ENCODE results near the gene ENOX1.

ENOX1 gene

DNA sequence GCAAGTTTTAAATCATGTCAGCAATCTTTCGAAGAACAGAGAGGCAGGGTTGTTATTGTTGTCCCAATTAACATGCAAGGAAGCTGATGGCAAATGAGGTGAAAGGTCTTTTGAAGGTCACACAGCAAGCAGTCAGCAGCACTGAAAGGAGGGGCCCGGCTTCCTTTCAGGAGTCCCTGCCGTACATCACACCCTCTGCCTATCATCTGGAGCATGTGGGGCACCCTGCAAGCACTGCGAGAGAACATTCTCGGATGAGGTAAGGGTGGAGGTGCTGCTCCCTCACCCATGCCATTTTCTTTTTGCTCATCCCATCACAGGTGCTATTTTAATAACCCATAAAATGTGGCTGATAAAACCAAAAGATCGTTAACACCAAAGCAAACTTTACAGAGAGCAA is 111.2 kb downstream of the ENOX1 start:
- TF ChIP-seq ZEB2 (tag by site-specific recombination; IDR thresholded peaks at IDR 0.05) (no peak), ZNF776 (tag by site-specific recombination; IDR thresholded peaks at IDR 0.05; ENCODE audit: borderline replicate concordance) (no peak), ZNF548 (tag by site-specific recombination; IDR thresholded peaks at IDR 0.05) (no peak), BCL11B (tag by site-specific recombination; IDR thresholded peaks at IDR 0.05; ENCODE audit: low read depth) (no peak), ZNF768 (tag by site-specific recombination; IDR thresholded peaks at IDR 0.05) (no peak)
- TF ChIP-seq, protein P1, sequence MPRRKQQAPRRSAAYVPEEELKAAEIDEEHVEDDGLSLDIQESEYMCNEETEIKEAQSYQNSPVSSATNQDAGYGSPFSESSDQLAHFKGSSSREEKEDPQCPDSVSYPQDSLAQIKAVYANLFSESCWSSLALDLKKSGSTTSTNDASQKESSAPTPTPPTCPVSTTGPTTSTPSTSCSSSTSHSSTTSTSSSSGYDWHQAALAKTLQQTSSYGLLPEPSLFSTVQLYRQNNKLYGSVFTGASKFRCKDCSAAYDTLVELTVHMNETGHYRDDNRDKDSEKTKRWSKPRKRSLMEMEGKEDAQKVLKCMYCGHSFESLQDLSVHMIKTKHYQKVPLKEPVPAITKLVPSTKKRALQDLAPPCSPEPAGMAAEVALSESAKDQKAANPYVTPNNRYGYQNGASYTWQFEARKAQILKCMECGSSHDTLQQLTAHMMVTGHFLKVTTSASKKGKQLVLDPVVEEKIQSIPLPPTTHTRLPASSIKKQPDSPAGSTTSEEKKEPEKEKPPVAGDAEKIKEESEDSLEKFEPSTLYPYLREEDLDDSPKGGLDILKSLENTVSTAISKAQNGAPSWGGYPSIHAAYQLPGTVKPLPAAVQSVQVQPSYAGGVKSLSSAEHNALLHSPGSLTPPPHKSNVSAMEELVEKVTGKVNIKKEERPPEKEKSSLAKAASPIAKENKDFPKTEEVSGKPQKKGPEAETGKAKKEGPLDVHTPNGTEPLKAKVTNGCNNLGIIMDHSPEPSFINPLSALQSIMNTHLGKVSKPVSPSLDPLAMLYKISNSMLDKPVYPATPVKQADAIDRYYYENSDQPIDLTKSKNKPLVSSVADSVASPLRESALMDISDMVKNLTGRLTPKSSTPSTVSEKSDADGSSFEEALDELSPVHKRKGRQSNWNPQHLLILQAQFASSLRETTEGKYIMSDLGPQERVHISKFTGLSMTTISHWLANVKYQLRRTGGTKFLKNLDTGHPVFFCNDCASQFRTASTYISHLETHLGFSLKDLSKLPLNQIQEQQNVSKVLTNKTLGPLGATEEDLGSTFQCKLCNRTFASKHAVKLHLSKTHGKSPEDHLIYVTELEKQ (tag by site-specific recombination; IDR thresholded peaks at IDR 0.05; ENCODE audit: borderline replicate concordance), result no peak
- TF ChIP-seq, protein P2, sequence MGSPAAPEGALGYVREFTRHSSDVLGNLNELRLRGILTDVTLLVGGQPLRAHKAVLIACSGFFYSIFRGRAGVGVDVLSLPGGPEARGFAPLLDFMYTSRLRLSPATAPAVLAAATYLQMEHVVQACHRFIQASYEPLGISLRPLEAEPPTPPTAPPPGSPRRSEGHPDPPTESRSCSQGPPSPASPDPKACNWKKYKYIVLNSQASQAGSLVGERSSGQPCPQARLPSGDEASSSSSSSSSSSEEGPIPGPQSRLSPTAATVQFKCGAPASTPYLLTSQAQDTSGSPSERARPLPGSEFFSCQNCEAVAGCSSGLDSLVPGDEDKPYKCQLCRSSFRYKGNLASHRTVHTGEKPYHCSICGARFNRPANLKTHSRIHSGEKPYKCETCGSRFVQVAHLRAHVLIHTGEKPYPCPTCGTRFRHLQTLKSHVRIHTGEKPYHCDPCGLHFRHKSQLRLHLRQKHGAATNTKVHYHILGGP (tag by site-specific recombination; IDR thresholded peaks at IDR 0.05), result no peak

DNA sequence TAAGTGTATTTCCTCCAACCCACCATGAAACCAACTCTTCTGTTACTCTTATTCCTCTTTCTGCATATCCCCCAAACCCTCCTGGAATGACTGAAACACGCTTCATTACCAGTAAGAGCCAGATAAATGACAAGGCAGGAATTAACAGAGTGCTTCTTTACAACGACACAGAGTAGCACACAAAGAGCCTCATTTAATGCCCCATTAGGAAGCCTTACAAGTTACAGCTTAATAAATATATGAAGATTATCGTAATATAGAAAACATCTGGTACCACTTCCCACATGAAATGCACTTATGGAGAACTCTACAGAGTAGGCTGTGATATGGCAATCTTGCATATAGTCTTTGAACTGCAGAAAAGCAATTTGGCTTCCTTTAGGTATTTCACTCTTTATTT is 116.8 kb downstream of the ENOX1 start:
- ChIA-PET POLR2A (no interaction called here), CTCF (no interaction called here)
- H3K4me1 ChIP-seq (ENCODE audit: control insufficient read depth, insufficient read depth, low read length), result 0 out of 2 replicates have a peak, but pooled peaks cover 5% of the 10 kb centered on the region
- no peak for TF ChIP-seq ZNF121 (tag by site-specific recombination; IDR thresholded peaks at IDR 0.05)
- no peak for TF ChIP-seq ZFP3 (tag by site-specific recombination; IDR thresholded peaks at IDR 0.05; ENCODE audit: low read depth)
- TF ChIP-seq, protein P1 (tag by site-specific recombination; IDR thresholded peaks at IDR 0.05; ENCODE audit: borderline replicate concordance), result no peak
- no peak for TF ChIP-seq TCF7L2 (IDR thresholded peaks at IDR 0.05; ENCODE audit: borderline replicate concordance, low read depth, low read length)
- TF ChIP-seq ZNF133 (tag by site-specific recombination; IDR thresholded peaks at IDR 0.05), result no peak
- TF ChIP-seq, protein P3, sequence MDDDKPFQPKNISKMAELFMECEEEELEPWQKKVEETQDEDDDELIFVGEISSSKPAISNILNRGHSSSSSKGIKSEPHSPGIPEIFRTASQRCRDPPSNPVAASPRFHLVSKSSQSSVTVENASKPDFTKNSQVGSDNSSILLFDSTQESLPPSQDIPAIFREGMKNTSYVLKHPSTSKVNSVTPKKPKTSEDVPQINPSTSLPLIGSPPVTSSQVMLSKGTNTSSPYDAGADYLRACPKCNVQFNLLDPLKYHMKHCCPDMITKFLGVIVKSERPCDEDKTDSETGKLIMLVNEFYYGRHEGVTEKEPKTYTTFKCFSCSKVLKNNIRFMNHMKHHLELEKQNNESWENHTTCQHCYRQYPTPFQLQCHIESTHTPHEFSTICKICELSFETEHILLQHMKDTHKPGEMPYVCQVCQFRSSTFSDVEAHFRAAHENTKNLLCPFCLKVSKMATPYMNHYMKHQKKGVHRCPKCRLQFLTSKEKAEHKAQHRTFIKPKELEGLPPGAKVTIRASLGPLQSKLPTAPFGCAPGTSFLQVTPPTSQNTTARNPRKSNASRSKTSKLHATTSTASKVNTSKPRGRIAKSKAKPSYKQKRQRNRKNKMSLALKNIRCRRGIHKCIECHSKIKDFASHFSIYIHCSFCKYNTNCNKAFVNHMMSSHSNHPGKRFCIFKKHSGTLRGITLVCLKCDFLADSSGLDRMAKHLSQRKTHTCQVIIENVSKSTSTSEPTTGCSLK (tag by site-specific recombination; IDR thresholded peaks at IDR 0.05), result no peak
- no peak for TF ChIP-seq ZNF155 (tag by site-specific recombination; IDR thresholded peaks at IDR 0.05)
- no peak for TF ChIP-seq ZFP69B (tag by site-specific recombination; IDR thresholded peaks at IDR 0.05)
- TF ChIP-seq, protein P4, sequence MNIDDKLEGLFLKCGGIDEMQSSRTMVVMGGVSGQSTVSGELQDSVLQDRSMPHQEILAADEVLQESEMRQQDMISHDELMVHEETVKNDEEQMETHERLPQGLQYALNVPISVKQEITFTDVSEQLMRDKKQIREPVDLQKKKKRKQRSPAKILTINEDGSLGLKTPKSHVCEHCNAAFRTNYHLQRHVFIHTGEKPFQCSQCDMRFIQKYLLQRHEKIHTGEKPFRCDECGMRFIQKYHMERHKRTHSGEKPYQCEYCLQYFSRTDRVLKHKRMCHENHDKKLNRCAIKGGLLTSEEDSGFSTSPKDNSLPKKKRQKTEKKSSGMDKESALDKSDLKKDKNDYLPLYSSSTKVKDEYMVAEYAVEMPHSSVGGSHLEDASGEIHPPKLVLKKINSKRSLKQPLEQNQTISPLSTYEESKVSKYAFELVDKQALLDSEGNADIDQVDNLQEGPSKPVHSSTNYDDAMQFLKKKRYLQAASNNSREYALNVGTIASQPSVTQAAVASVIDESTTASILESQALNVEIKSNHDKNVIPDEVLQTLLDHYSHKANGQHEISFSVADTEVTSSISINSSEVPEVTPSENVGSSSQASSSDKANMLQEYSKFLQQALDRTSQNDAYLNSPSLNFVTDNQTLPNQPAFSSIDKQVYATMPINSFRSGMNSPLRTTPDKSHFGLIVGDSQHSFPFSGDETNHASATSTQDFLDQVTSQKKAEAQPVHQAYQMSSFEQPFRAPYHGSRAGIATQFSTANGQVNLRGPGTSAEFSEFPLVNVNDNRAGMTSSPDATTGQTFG (tag by site-specific recombination; IDR thresholded peaks at IDR 0.05; ENCODE audit: borderline replicate concordance), result no peak
- TF ChIP-seq ZNF140 (tag by site-specific recombination; IDR thresholded peaks at IDR 0.05), result no peak
- TF ChIP-seq, protein P5, sequence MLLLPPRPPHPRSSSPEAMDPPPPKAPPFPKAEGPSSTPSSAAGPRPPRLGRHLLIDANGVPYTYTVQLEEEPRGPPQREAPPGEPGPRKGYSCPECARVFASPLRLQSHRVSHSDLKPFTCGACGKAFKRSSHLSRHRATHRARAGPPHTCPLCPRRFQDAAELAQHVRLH (tag by site-specific recombination; IDR thresholded peaks at IDR 0.05), result no peak
- TF ChIP-seq, protein P2 (tag by site-specific recombination; IDR thresholded peaks at IDR 0.05), result no peak
- no peak for TF ChIP-seq OSR2 (tag by site-specific recombination; IDR thresholded peaks at IDR 0.05)

More for the DNA sequence above, 111.2 kb downstream of the ENOX1 start:
- no peak overlapping the region for H3K27ac ChIP-seq (ENCODE audit: extremely low read depth, low read depth, low read length)
- H3K36me3 ChIP-seq (ENCODE audit: control insufficient read depth in 2 of 2, insufficient read depth in 1 of 2, low read length in 2 of 2), result no peaks in the 10 kb centered on the region
- H3K9me3 ChIP-seq (ENCODE audit: control insufficient read depth, insufficient read depth, low read depth, low read length), result no peaks in the 10 kb centered on the region
- H3K4me3 ChIP-seq (ENCODE audit: low read depth, low read length), result no peak overlapping the region
- ChIA-PET POLR2A (no interaction called here), CTCF (no interaction called here)
- H3K4me1 ChIP-seq (ENCODE audit: control insufficient read depth, insufficient read depth, low read length), result no peaks in the 10 kb centered on the region

More for the DNA sequence above, 116.8 kb downstream of the ENOX1 start:
- Histone ChIP-seq H3K36me3 (ENCODE audit: control insufficient read depth in 2 of 2, insufficient read depth in 1 of 2, low read length in 2 of 2) (no peaks in the 10 kb centered on the region), H3K9me3 (ENCODE audit: control insufficient read depth, insufficient read depth, low read depth, low read length) (no peaks in the 10 kb centered on the region), H3K4me3 (ENCODE audit: low read depth, low read length) (no peak overlapping the region), H3K27ac (ENCODE audit: extremely low read depth, low read depth, low read length) (no peak overlapping the region)

All from HEK293 (cell line).